Gastroesophageal sphincter (tissue), 3 donors: ENCODE results near the gene PRTFDC1.
"Not testable (repeated sequence)": the region's sequence is repeated elsewhere in the genome, so short reads cannot be mapped to it uniquely, and the experiment has no call there.

Experiments used
- CTCF ChIP-seq, 4 experiments: fragments of 200-600 bp in 2 of 4; fragments of 450-650 bp in 2 of 4; sonication (generic) in 1 of 4; IDR thresholded peaks; one replicate each; pipeline ENCODE4 v1.5.1; 2017 to 2019; ENCODE audit warnings: antibody characterized with exemption in 4 of 4, mild to moderate bottlenecking in 2 of 4, moderate library complexity in 2 of 4
- EP300 ChIP-seq: sonication (generic); formaldehyde crosslinking; IDR thresholded peaks from one replicate; pipeline ENCODE4 v1.6.1; 2017; ENCODE audit warnings: antibody characterized with exemption, mild to moderate bottlenecking
- POLR2A ChIP-seq, 2 donors: fragments of 450-650 bp; IDR thresholded peaks; one replicate each; pipeline ENCODE4 v1.6.1; 2017; ENCODE audit warnings: antibody characterized with exemption in 2 of 2, mild to moderate bottlenecking in 2 of 2, moderate library complexity in 1 of 2
- POLR2AphosphoS5 ChIP-seq: sonication (generic); formaldehyde crosslinking; IDR thresholded peaks from one replicate; pipeline ENCODE4 v1.6.1; 2017; ENCODE audit warnings: antibody characterized with exemption

- not testable (repeated sequence) for TF ChIP-seq POLR2AphosphoS5; CTCF (IDR thresholded peaks at IDR 0.05); POLR2A (IDR thresholded peaks at IDR 0.05); EP300
Observed at GRCh38 chr10:24922222-24922868, 30.1 kb downstream of the PRTFDC1 start.
